GM19397 (cell line): ENCODE data around the gene SFTPA2.
"Not testable (repeated sequence)": the region's sequence is repeated elsewhere in the genome, so short reads cannot be mapped to it uniquely, and the experiment has no call there.

Source experiments
- ATAC-seq: cut with Tn5 transposase; IDR thresholded peaks from one replicate; pipeline ENCODE4 v1.9.1; 2021; ENCODE audit warnings: mild to moderate bottlenecking, moderate library complexity; ENCODE audit not compliant: unreplicated experiment

The SFTPA2 gene

DNA sequence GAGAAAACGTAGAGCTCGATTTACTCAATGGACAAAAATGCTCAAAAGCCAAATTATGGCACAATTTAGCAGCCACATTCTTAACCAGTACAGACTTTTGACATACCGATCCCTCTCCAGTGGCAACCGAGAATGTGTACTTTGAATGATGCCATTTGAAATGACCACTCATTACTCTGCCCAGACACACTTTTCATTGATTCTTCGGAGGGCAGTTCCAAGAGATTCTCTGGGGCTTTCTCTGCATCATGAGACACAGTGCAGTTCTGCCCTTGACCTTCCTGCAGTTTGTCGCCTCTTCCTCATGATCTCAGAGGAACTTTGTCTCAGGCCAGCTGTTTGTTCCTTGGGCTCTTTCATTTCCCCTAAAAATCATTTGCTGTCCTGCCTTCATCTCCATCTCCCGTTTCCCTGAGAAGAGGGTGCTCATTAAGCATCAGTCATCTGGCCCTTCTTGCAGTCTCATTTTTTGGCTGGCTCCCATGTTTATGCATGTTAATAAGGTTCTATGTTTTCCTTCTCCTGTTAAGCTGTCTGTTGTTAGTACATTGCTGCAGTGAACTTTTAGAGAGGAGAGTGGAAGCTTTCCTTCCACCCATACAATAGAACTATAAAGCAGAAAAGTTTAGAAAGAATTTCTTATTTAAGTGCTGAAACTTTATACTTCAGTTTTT is 43.5 kb downstream of the SFTPA2 start:
- ATAC-seq = not testable (repeated sequence)

- ATAC-seq = not testable (repeated sequence)
Measured at GRCh38 chr10:79511891-79512583, 48.2 kb downstream of the SFTPA2 start, which contains the start of gene EIF5AL1. Gene EIF5AL1 (plus strand): TSS chr10:79512533. CDS start chr10:79512650, 117 bp downstream.

- not testable (repeated sequence) for ATAC-seq
Measured at GRCh38 chr10:79509934-79510508, 50.2 kb downstream of the SFTPA2 start.

GRCh38 chr10:79509306-79509933 is 50.8 kb downstream of the SFTPA2 start:
- not testable (repeated sequence) for ATAC-seq

- not testable (repeated sequence) for ATAC-seq
Measured at GRCh38 chr10:79508245-79508644, 52.0 kb downstream of the SFTPA2 start.

- ATAC-seq = no peak
Measured at GRCh38 chr10:79507440-79508167, 52.6 kb downstream of the SFTPA2 start.
